Effector CD8-positive, alpha-beta T cell (primary cell): ENCODE results near the gene CALN1.

Experiments
- DNase-seq: peaks from one replicate; lab custom pipeline; 2025; lab: John Stamatoyannopoulos, UW

Gene CALN1

GRCh38 chr7:72325561-72325960 is 86.6 kb downstream of the CALN1 start:
- DNase-seq, result no peak

GRCh38 chr7:72321637-72322036 is 90.5 kb downstream of the CALN1 start:
- DNase-seq, result no peak

GRCh38 chr7:72321081-72321480 is 91.1 kb downstream of the CALN1 start:
- DNase-seq, result no peak

- DNase-seq, result no peak
Observed at GRCh38 chr7:72317341-72317740, 94.8 kb downstream of the CALN1 start.

- no peak for DNase-seq
Observed at GRCh38 chr7:72316148-72316547, 96.0 kb downstream of the CALN1 start.

GRCh38 chr7:72313906-72314305 is 98.2 kb downstream of the CALN1 start:
- no peak for DNase-seq

- DNase-seq, result no peak
Observed at GRCh38 chr7:72310301-72310700, 101.8 kb downstream of the CALN1 start.

GRCh38 chr7:72309476-72309875 is 102.7 kb downstream of the CALN1 start:
- no peak for DNase-seq

GRCh38 chr7:72308986-72309385 is 103.2 kb downstream of the CALN1 start:
- DNase-seq, result no peak

- no peak for DNase-seq
Observed at GRCh38 chr7:72307566-72307965, 104.6 kb downstream of the CALN1 start.

- DNase-seq, result no peak
Observed at GRCh38 chr7:72298912-72299311, 113.2 kb downstream of the CALN1 start.

- no peak for DNase-seq
Observed at GRCh38 chr7:72298091-72298490, 114.0 kb downstream of the CALN1 start.

GRCh38 chr7:72297636-72298035 is 114.5 kb downstream of the CALN1 start:
- DNase-seq, result no peak

- DNase-seq, result no peak
Observed at GRCh38 chr7:72292794-72293193, 119.3 kb downstream of the CALN1 start.

GRCh38 chr7:72292118-72292517 is 120.0 kb downstream of the CALN1 start:
- DNase-seq, result no peak

- DNase-seq, result no peak
Observed at GRCh38 chr7:72286519-72286918, 125.6 kb downstream of the CALN1 start.

GRCh38 chr7:72283309-72283708 is 128.8 kb downstream of the CALN1 start:
- DNase-seq, result no peak

- DNase-seq, result no peak
Observed at GRCh38 chr7:72281308-72281707, 130.8 kb downstream of the CALN1 start.

GRCh38 chr7:72279203-72279602 is 132.9 kb downstream of the CALN1 start:
- no peak for DNase-seq

- no peak for DNase-seq
Observed at GRCh38 chr7:72278550-72278949, 133.6 kb downstream of the CALN1 start.

GRCh38 chr7:72275382-72276070 is 136.6 kb downstream of the CALN1 start:
- no peak for DNase-seq

GRCh38 chr7:72272479-72272878 is 139.7 kb downstream of the CALN1 start:
- no peak for DNase-seq

GRCh38 chr7:72268796-72269195 is 143.3 kb downstream of the CALN1 start:
- no peak for DNase-seq

- no peak for DNase-seq
Observed at GRCh38 chr7:72268090-72268489, 144.0 kb downstream of the CALN1 start.
